HEK293 (cell line): ENCODE results near the gene VAT1.

Experiments
- CTCF ChIA-PET: fragments of 350-600 bp; formaldehyde crosslinking; extraction: SDS; loops from one replicate; lab custom pipeline; 2021; ENCODE audit warnings: antibody characterized with exemption; lab: Yijun Ruan, JAX
- POLR2A ChIA-PET: fragments of 300-600 bp; formaldehyde crosslinking; extraction: SDS; loops from one replicate; lab custom pipeline; 2020; ENCODE audit warnings: antibody characterized with exemption, inconsistent platforms; lab: Yijun Ruan, JAX
- H3K27ac ChIP-seq: fragments of 200-500 bp; sonication (Bioruptor generic); 2 replicates; pipeline ENCODE4 v1.5.1; 2014; ENCODE audit warnings: low read depth, low read length, control low read depth, inconsistent platforms; ENCODE audit errors: extremely low read depth
- H3K36me3 ChIP-seq, 2 experiments: fragments of 200-500 bp in 1 of 2; sonication (Bioruptor generic) in 1 of 2; 1 replicate in 1 of 2; 2 replicates in 1 of 2; pipeline ENCODE4 v1.5.1; 2014 to 2017; ENCODE audit warnings: inconsistent platforms in 2 of 2, low read length in 2 of 2; ENCODE audit not compliant: control insufficient read depth in 2 of 2, insufficient read depth in 1 of 2
- H3K4me1 ChIP-seq: fragments of 200-500 bp; sonication (Bioruptor generic); 2 replicates; pipeline ENCODE4 v1.5.1; 2014; ENCODE audit warnings: mild to moderate bottlenecking, low read length, inconsistent platforms; ENCODE audit not compliant: control insufficient read depth, insufficient read depth
- H3K4me3 ChIP-seq: 2 replicates; pipeline ENCODE4 v1.5.1; 2011; ENCODE audit warnings: low read depth, mild to moderate bottlenecking, control low read depth, low read length, moderate library complexity
- H3K9me3 ChIP-seq: fragments of 200-500 bp; sonication (Bioruptor generic); 2 replicates; pipeline ENCODE4 v1.5.1; 2014; ENCODE audit warnings: low read depth, low read length, inconsistent platforms; ENCODE audit not compliant: control insufficient read depth, insufficient read depth
- AEBP2 ChIP-seq: fragments of 450-650 bp; formaldehyde crosslinking; IDR thresholded peaks from 2 replicates; pipeline ENCODE4 v1.5.1; 2016; ENCODE audit warnings: missing biosample characterization, missing genetic modification characterization, borderline replicate concordance
- BCL11B ChIP-seq: fragments of 450-650 bp; formaldehyde crosslinking; IDR thresholded peaks from 2 replicates; pipeline ENCODE4 v1.5.1; 2016; ENCODE audit warnings: low read depth, missing biosample characterization, missing genetic modification characterization
- HIC1 ChIP-seq: fragments of 450-650 bp; formaldehyde crosslinking; IDR thresholded peaks from 2 replicates; pipeline ENCODE4 v1.5.1; 2016; ENCODE audit warnings: missing biosample characterization, missing genetic modification characterization
- MZF1 ChIP-seq: fragments of 450-650 bp; formaldehyde crosslinking; IDR thresholded peaks from 2 replicates; pipeline ENCODE4 v1.5.1; 2017; ENCODE audit warnings: missing biosample characterization, missing genetic modification characterization, borderline replicate concordance
- PRDM10 ChIP-seq: fragments of 450-650 bp; formaldehyde crosslinking; IDR thresholded peaks from 2 replicates; pipeline ENCODE4 v1.5.1; 2016; ENCODE audit warnings: missing biosample characterization, missing genetic modification characterization
- REPIN1 ChIP-seq: fragments of 450-650 bp; formaldehyde crosslinking; IDR thresholded peaks from 2 replicates; pipeline ENCODE4 v1.5.1; 2017; ENCODE audit warnings: missing biosample characterization, missing genetic modification characterization, low read depth
- REST ChIP-seq: fragments of 450-650 bp; formaldehyde crosslinking; IDR thresholded peaks from 2 replicates; pipeline ENCODE4 v1.5.1; 2016; ENCODE audit warnings: missing biosample characterization, missing genetic modification characterization
- SCRT2 ChIP-seq: fragments of 450-650 bp; formaldehyde crosslinking; IDR thresholded peaks from 2 replicates; pipeline ENCODE4 v1.5.1; 2016; ENCODE audit warnings: missing biosample characterization, missing genetic modification characterization
- ZBTB21 ChIP-seq: fragments of 450-650 bp; formaldehyde crosslinking; IDR thresholded peaks from 2 replicates; pipeline ENCODE4 v1.5.1; 2017; ENCODE audit warnings: missing biosample characterization, missing genetic modification characterization
- ZNF112 ChIP-seq: fragments of 450-650 bp; formaldehyde crosslinking; IDR thresholded peaks from 2 replicates; pipeline ENCODE4 v1.5.0; 2017; ENCODE audit warnings: missing biosample characterization, missing genetic modification characterization
- ZNF174 ChIP-seq: fragments of 450-650 bp; formaldehyde crosslinking; IDR thresholded peaks from 2 replicates; pipeline ENCODE4 v1.5.0; 2017; ENCODE audit warnings: missing biosample characterization, mild to moderate bottlenecking, missing genetic modification characterization
- ZNF341 ChIP-seq: fragments of 450-650 bp; formaldehyde crosslinking; IDR thresholded peaks from 2 replicates; pipeline ENCODE4; 2016; ENCODE audit warnings: low read depth, missing biosample characterization, missing genetic modification characterization
- ZNF670 ChIP-seq: fragments of 450-650 bp; formaldehyde crosslinking; IDR thresholded peaks from 2 replicates; pipeline ENCODE4 v1.5.1; 2016; ENCODE audit warnings: missing biosample characterization, missing genetic modification characterization, low read depth

The VAT1 gene

GRCh38 chr17:43027091-43028032 lies 5.2 kb upstream of the VAT1 start:
- H3K4me3 ChIP-seq, result no peak overlapping the region
- TF ChIP-seq BCL11B (tag by site-specific recombination), result no peak
- no peak for TF ChIP-seq ZNF670
- no peak for TF ChIP-seq MZF1
- TF ChIP-seq REST (tag by site-specific recombination), result no peak
- TF ChIP-seq ZBTB21 (tag by site-specific recombination), result no peak
- no peak for TF ChIP-seq AEBP2 (tag by site-specific recombination)
- TF ChIP-seq ZNF341, result peak; percentile 12; the same call in 1 of the 2 replicates
- TF ChIP-seq ZNF112 (tag by site-specific recombination), result no peak
- TF ChIP-seq ZNF174 (tag by site-specific recombination), result no peak
- TF ChIP-seq HIC1, result no peak
- no peak for TF ChIP-seq REPIN1 (tag by site-specific recombination)
- TF ChIP-seq PRDM10 (tag by site-specific recombination), result peak; percentile 61
- no peak for TF ChIP-seq SCRT2 (tag by site-specific recombination)
- TF ChIP-seq, all 188 proteins: peak for 2
- POLR2A ChIA-PET, result interaction anchor here (0.6 kb wide), 3 partner anchors 14 to 289 kb away, joined by 3 to 4 read pairs (median 3); no protein-coding TSS in a partner anchor
- no peak overlapping the region for H3K27ac ChIP-seq
- H3K4me1 ChIP-seq, result no peaks in the 10 kb centered on the region; the same call in 1 of the 2 replicates
- H3K36me3 ChIP-seq, result peaks cover 0 to 14% of the 10 kb centered on the region in 2 experiments; a peak in 1 of 3 replicates
- CTCF ChIA-PET, result no interaction called here
- no peaks in the 10 kb centered on the region for H3K9me3 ChIP-seq
